Omental fat pad (tissue), 4 donors: ENCODE measurements around the gene PGAM1. TPM values are rescaled to one million over a fixed set of nuclear protein-coding genes. Genes with fewer than 3 reads are reported as not detected.
A peak's percentile ranks its signal among the peaks of the same experiment; 100 is the strongest.

Source experiments
- ATAC-seq: fragments of 150-250 bp; one replicate; pipeline ENCODE4 v1.9.1; 2016; ENCODE audit warnings: mild to moderate bottlenecking, moderate library complexity; ENCODE audit not compliant: low FRiP score
- DNase-seq: peaks from one replicate; pipeline ENCODE4 v3.0.0-alpha.2; 2019; ENCODE audit warnings: low spot score
- total RNA-seq, 4 donors: library from RNA; depleted of rRNA; stranded (reverse); fragments of >200 nt; gene quantifications; one replicate each; pipeline ENCODE4 v1.1.0, GENCODE V29; 2016
- TF ChIP-seq, protein P1 (sequence below), 3 donors: fragments of 450-650 bp; IDR thresholded peaks; one replicate each; pipeline ENCODE4 v1.5.1; 2016 to 2017; ENCODE audit warnings: antibody characterized with exemption in 3 of 3, mild to moderate bottlenecking in 3 of 3, moderate library complexity in 2 of 3

PGAM1 gene
- total RNA-seq: 100 to 1,000 TPM; 158 to 217 (median 207) TPM

DNA sequence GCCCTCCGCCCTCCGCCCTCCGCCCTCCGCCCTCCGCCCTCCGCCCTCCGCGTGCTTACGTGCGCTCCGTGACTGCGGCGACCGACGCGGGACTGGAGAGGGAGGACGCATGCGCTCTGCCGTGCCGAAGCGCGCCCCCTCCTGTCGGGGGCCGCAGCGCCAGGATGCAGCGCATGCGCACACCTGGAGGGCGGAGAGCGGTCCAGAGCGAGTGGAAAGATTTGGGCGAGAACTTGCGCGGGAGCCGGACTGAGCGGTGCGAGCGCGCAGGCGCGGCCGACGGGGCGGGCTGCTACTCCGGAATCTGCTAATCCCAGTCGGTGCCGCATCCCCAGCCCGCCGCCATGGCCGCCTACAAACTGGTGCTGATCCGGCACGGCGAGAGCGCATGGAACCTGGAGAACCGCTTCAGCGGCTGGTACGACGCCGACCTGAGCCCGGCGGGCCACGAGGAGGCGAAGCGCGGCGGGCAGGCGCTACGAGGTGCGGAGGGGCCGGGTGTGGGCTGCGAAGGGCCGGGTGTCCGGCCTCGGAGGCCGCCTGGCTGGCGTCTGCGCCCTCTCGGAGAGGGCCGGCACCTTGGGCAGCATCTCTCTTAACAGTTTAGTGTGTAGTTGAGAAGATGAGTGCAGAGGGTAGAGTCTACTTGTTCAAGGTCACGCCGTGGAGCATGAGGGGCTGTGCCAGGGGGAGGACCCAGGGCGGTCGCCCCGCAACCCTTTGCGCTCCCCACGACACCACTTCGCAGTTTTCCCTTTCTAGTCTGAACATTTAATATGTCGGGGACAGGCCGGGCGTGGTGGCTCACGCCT, at the start of gene PGAM1:
Gene PGAM1 (plus strand): TSS at position 228 of the 812 bp plus-strand sequence. CDS start 117 bp downstream, at position 345.
- TF ChIP-seq, protein P1, sequence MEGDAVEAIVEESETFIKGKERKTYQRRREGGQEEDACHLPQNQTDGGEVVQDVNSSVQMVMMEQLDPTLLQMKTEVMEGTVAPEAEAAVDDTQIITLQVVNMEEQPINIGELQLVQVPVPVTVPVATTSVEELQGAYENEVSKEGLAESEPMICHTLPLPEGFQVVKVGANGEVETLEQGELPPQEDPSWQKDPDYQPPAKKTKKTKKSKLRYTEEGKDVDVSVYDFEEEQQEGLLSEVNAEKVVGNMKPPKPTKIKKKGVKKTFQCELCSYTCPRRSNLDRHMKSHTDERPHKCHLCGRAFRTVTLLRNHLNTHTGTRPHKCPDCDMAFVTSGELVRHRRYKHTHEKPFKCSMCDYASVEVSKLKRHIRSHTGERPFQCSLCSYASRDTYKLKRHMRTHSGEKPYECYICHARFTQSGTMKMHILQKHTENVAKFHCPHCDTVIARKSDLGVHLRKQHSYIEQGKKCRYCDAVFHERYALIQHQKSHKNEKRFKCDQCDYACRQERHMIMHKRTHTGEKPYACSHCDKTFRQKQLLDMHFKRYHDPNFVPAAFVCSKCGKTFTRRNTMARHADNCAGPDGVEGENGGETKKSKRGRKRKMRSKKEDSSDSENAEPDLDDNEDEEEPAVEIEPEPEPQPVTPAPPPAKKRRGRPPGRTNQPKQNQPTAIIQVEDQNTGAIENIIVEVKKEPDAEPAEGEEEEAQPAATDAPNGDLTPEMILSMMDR (IDR thresholded peaks at IDR 0.05): peak in 1 of 3 donors; percentile 31
- peak; percentile 97 for ATAC-seq

DNA sequence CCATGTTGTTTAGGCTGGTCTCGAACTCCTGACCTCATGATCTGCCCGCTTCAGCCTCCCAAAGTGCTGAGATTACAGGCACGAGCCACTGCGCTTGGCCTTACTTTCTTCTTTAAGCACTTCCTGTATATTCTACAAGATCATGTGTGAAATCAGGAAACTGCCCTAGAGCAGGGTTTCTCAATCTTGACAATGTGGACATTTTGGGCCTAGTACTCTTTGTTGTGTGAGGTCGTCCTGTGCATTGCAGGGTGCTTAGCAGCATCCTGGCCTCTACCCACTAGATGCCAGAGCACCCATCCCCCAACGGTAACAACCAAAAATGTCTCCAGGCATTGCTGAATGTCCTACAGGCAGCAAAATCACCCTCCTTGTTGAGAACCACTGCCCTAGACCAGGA, 49.6 kb upstream of the PGAM1 start:
- no peak for ATAC-seq
- no peak for DNase-seq
- TF ChIP-seq, protein P1 (IDR thresholded peaks at IDR 0.05): no peak

More for the DNA sequence above, at the start of gene PGAM1:
- peak; percentile 67 for DNase-seq

DNA sequence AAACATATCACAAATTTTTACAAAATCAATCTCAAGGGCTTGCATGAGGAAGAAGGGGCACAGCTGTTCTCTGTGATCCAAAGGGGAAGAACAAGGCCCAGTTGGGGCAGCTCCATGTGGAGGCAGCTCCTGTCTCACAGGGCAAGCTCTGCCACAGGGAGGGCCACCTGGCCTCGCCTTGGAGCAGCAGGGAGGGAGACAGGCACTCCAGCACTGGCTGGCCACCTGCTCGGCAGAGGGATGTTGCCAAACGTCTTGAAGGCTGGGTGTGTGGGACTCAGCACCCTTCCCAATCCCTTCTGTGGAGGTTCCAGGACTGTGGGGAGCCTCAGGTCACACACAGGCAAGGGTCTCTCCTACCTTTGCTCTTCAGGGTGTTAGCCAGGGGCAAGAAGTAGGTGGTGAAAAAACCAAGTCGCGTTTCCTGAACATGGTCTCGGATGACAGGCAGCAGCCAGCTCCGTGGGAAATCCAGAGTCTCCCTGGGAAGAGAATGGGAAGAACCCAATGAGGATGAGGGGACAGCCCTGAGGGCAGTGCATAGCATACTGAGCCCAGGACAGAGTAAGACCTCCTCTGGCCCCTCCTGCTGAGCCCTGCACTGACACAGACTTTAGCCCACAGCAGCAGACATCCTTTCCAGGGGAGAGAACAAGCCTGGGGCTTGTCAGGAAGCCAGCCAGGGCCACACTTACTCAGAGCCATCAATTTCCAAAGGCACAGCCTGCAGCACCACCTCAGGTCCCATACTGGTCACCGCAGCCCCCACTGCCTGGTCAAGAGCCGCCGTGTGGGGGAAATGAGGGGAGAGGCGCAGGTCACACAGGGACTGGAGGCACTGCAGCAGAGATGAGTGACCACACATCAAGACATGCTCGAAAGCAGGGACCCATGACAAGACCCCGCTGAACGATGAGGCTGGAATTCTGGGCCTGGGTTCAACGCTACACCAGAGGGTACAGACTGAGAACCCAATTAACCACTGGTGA, 46.8 kb upstream of the PGAM1 start:
- TF ChIP-seq, protein P1 (IDR thresholded peaks at IDR 0.05): no peak
- DNase-seq: no peak
- no peak for ATAC-seq

DNA sequence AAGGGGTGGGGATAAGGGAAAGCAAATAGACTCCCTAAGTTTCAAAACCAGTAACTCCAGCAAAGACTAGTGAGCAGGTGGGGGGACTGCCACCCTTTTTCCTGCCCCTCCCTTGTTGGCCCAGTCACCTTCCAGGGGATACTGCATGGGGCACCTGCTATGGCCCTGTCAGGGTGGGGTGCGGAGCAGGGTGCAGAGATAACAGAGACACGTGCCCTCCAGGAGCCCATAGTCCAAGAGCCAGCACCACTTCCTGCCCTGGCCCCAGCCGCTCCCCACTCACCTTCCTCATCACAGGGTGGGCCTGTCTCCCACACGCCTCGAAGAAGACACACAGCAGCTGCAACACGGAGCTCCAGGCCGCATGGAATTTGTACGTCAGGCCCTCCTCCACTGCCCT, 45.5 kb upstream of the PGAM1 start:
- TF ChIP-seq, protein P1 (IDR thresholded peaks at IDR 0.05): no peak
- DNase-seq: no peak
- no peak for ATAC-seq

DNA sequence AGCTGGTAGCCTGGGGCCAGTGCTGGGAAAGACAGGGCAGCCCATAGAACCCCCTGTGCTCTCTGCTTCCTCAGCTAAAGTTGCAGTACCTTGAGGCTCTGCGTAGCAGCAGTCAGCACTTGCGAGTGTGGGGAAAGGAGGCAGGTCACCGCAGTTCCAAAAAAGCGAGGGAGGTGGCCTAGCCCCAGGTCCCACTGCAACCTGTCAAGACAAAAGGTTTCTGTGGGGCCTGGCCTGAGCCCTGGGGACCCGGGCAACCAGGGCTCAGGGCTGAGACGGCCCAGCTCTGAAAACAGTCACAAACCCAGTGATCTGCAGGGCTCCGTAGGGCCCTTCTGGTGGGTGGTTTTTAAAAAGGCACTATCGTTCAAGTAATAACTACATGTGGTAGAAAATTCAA, 44.4 kb upstream of the PGAM1 start:
- ATAC-seq: no peak
- no peak for DNase-seq
- TF ChIP-seq, protein P1 (IDR thresholded peaks at IDR 0.05): no peak

DNA sequence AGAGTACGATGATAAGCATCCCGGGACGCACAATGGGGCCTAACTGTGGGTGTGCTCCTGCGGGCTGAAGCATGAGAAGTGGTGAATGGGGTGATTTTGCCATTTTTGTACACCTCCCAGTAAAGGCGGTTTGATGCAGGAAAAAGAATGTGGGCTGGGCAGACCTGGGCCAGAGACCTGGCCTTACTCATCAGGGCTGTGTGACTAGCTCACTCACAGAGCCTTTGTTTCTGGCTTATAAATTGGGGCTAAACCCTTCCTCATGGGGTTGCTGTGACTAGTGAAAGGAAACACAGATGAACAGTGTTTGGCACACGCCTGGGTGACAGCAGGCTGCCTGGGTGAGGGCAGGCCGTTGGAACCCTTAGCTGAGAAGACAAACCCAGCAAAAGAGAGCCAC, 42.8 kb upstream of the PGAM1 start:
- DNase-seq: no peak
- TF ChIP-seq, protein P1 (IDR thresholded peaks at IDR 0.05): no peak

More for the DNA sequence above, 42.8 kb upstream of the PGAM1 start:
- ATAC-seq: no peak
